Measurements from ENCODE around the gene EYA3.

Gene EYA3, protein sequence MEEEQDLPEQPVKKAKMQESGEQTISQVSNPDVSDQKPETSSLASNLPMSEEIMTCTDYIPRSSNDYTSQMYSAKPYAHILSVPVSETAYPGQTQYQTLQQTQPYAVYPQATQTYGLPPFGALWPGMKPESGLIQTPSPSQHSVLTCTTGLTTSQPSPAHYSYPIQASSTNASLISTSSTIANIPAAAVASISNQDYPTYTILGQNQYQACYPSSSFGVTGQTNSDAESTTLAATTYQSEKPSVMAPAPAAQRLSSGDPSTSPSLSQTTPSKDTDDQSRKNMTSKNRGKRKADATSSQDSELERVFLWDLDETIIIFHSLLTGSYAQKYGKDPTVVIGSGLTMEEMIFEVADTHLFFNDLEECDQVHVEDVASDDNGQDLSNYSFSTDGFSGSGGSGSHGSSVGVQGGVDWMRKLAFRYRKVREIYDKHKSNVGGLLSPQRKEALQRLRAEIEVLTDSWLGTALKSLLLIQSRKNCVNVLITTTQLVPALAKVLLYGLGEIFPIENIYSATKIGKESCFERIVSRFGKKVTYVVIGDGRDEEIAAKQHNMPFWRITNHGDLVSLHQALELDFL

DNA sequence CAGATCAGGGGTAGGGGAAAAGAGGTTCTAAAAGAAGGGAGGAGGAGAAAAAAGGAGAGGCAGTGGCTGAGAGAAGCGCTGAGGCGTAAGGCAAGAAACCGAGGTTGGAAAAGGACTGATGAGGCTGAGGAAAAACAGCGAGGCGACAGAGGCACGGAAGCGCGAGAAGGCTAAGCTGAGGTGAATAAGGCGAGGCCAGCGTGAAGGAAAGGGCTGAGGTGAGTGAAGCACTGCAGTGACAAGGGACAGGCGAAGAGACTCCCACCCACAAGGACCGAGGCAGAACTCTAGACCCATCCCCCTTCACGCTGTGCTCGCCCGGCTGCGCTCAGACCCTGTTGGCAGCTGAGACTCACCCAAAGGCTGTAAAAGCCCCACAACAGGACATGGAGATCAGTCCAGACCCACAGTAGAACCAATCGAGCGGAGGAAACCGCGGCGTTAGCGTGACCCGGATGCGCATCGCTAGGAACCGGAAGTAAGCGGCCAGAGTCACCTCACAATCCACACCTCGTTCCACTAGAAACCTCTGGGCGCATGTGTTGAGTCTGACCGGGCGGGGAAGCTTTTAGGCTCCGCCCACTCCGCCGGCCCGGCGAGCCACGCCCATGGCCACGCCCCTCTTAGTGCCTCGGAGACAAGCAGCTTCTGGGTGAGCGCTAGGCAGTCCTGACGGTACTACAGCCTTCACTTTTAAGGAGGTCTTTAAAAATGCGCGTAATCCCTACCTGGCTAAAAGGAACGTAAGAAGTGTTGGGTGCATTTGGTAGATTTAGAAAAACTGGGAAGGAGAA, at the start of gene EYA3:
Gene EYA3, minus strand, starts transcription at position 443 of the 794 bp plus-strand sequence. CDS start 30,584 bp downstream, outside the sequence.
- no peaks in the 10 kb centered on the region for H3K36me3 ChIP-seq (replicated peaks; ENCODE audit: insufficient read depth, low read length)
- H3F3A ChIP-seq (ENCODE audit: insufficient read depth, low read length), result peaks cover 19% of the 10 kb centered on the region
- peak within 1 kb of the TSS; percentile 54 for H2AFZ ChIP-seq (ENCODE audit: low read length)
- no peaks in the 10 kb centered on the region for H3K9me2 ChIP-seq (replicated peaks; ENCODE audit: insufficient read depth, low read length)
- peaks cover 20% of the 10 kb centered on the region for H3K4me1 ChIP-seq (ENCODE audit: low read length)
- no peaks in the 10 kb centered on the region for H3K27me3 ChIP-seq (replicated peaks; ENCODE audit: insufficient read depth, low read length)
- peaks cover 48% of the 10 kb centered on the region for H3K79me2 ChIP-seq (ENCODE audit: low read length)
- peak within 1 kb of the TSS; percentile 73 for H3K9ac ChIP-seq (ENCODE audit: low read length)
- H3K27ac ChIP-seq (ENCODE audit: low read length), result peak within 1 kb of the TSS; percentile 71
- H3K4me3 ChIP-seq (ENCODE audit: low read length), result peak within 1 kb of the TSS; percentile 83
- H3K4me2 ChIP-seq (ENCODE audit: low read depth, low read length), result peak within 1 kb of the TSS; percentile 82
- DNase-seq, result peak; percentile 98
- TF ChIP-seq EZH2phosphoT487 (IDR thresholded peaks at IDR 0.05; ENCODE audit: low read length) (no peak), EZH2 (optimal IDR thresholded peaks at IDR 0.05; ENCODE audit: low read depth, low read length) (no peak)
- TF ChIP-seq, protein P1, sequence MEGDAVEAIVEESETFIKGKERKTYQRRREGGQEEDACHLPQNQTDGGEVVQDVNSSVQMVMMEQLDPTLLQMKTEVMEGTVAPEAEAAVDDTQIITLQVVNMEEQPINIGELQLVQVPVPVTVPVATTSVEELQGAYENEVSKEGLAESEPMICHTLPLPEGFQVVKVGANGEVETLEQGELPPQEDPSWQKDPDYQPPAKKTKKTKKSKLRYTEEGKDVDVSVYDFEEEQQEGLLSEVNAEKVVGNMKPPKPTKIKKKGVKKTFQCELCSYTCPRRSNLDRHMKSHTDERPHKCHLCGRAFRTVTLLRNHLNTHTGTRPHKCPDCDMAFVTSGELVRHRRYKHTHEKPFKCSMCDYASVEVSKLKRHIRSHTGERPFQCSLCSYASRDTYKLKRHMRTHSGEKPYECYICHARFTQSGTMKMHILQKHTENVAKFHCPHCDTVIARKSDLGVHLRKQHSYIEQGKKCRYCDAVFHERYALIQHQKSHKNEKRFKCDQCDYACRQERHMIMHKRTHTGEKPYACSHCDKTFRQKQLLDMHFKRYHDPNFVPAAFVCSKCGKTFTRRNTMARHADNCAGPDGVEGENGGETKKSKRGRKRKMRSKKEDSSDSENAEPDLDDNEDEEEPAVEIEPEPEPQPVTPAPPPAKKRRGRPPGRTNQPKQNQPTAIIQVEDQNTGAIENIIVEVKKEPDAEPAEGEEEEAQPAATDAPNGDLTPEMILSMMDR (IDR thresholded peaks at IDR 0.05; ENCODE audit: low read length), result no peak
- peaks cover 8% of the 10 kb centered on the region; the same call in 1 of the 2 replicates for H4K20me1 ChIP-seq (ENCODE audit: insufficient read depth, low read length)
- no peaks in the 10 kb centered on the region for H3K9me3 ChIP-seq (replicated peaks; ENCODE audit: insufficient read depth, low read length)

DNA sequence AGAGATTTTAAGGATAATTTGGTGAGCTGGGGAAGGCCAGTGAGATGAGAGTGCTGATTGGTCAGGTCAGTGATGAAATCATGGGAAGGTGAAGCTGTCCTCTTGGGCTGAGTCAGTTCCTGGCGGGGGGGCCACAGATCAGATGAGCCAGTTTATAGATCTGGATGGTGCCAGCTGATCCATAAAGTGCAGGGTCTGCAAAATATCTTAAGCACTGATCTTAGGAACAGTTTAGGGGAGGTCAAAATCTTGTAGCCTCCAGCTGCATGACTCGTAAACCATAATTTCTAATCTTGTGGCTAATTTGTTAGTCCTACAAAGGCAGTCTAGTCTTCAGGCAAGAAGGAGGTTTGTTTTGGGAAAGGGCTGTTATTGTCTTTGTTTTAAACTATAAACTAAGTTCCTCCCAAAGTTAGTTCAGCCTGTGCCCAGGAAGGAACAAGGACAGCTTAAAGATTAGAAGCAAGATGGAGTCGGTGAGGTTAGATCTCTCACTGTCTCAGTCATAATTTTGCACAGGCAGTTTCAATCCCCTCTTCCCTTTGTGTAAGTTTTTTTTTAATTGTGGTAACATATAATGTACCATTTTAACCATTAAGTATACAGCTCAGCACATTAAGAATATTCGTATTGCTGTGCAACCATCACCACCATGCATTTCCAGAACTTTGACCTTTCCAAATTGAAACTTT, 48.7 kb upstream of the EYA3 start:
- TF ChIP-seq EZH2 (optimal IDR thresholded peaks at IDR 0.05; ENCODE audit: low read depth, low read length) (no peak), EZH2phosphoT487 (IDR thresholded peaks at IDR 0.05; ENCODE audit: low read length) (no peak)
- TF ChIP-seq, protein P1 (IDR thresholded peaks at IDR 0.05; ENCODE audit: low read length), result no peak
- Histone ChIP-seq H3K4me3 (ENCODE audit: low read length) (no peak overlapping the region), H3K4me2 (ENCODE audit: low read depth, low read length) (no peak overlapping the region), H3K4me1 (ENCODE audit: low read length) (peaks cover 8% of the 10 kb centered on the region), H3K27me3 (replicated peaks; ENCODE audit: insufficient read depth, low read length) (no peaks in the 10 kb centered on the region), H3K27ac (ENCODE audit: low read length) (no peak overlapping the region), H3K9me2 (replicated peaks; ENCODE audit: insufficient read depth, low read length) (no peaks in the 10 kb centered on the region), H3K79me2 (ENCODE audit: low read length) (no peaks in the 10 kb centered on the region), H4K20me1 (ENCODE audit: insufficient read depth, low read length) (no peaks in the 10 kb centered on the region), H3K9me3 (replicated peaks; ENCODE audit: insufficient read depth, low read length) (no peaks in the 10 kb centered on the region), H3K9ac (ENCODE audit: low read length) (no peak overlapping the region), H3F3A (ENCODE audit: insufficient read depth, low read length) (no peaks in the 10 kb centered on the region), H3K36me3 (replicated peaks; ENCODE audit: insufficient read depth, low read length) (no peaks in the 10 kb centered on the region), H2AFZ (ENCODE audit: low read length) (no peak overlapping the region)
- DNase-seq, result no peak

DNA sequence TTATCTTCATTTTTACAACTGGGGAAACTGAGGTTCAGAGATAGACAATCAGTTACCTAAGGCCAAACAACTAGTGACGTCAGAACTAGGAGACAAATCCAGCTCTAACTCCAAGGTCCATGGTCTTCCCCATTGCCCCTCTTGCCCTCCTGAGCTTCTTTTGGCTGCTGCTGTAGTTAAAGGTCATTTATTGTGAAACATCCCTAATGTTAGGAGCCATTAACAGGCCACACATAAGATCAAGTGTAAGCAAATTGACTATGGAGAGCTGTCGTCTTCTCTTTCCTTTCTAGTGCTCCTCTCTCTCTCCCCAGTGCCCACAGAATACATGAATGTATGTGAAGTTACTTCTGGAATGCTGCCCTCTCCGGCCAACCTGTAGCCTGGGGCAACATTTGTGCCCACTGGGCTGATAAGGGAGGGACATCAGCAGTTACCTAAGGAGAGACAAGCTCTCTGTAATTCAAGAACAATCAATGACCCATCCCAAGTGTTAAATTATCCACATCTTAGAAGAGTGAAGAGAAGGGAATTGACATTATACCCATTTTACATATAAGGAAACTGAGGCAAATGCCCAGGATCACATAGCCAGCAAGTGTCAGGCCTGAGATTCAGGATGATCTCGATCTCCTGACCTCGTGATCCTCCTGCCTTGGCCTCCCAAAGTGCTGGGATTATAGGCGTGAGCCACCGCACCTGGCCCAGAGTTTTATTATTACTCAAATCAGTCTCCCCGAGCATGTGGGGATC, 47.9 kb upstream of the EYA3 start:
- peaks cover 10% of the 10 kb centered on the region for H3K4me1 ChIP-seq (ENCODE audit: low read length)
- H3K9ac ChIP-seq (ENCODE audit: low read length), result no peak overlapping the region
- no peak overlapping the region for H3K4me2 ChIP-seq (ENCODE audit: low read depth, low read length)
- no peak overlapping the region for H2AFZ ChIP-seq (ENCODE audit: low read length)
- H3K27me3 ChIP-seq (replicated peaks; ENCODE audit: insufficient read depth, low read length), result no peaks in the 10 kb centered on the region
- no peaks in the 10 kb centered on the region for H3K36me3 ChIP-seq (replicated peaks; ENCODE audit: insufficient read depth, low read length)
- H3K79me2 ChIP-seq (ENCODE audit: low read length), result no peaks in the 10 kb centered on the region
- no peaks in the 10 kb centered on the region for H3K9me2 ChIP-seq (replicated peaks; ENCODE audit: insufficient read depth, low read length)
- no peak for TF ChIP-seq EZH2 (optimal IDR thresholded peaks at IDR 0.05; ENCODE audit: low read depth, low read length)
- TF ChIP-seq EZH2phosphoT487 (IDR thresholded peaks at IDR 0.05; ENCODE audit: low read length), result no peak
- TF ChIP-seq, protein P1 (IDR thresholded peaks at IDR 0.05; ENCODE audit: low read length), result no peak
- H3F3A ChIP-seq (ENCODE audit: insufficient read depth, low read length), result no peaks in the 10 kb centered on the region
- DNase-seq, result no peak
- H3K27ac ChIP-seq (ENCODE audit: low read length), result no peak overlapping the region
- no peak overlapping the region for H3K4me3 ChIP-seq (ENCODE audit: low read length)
- H3K9me3 ChIP-seq (replicated peaks; ENCODE audit: insufficient read depth, low read length), result no peaks in the 10 kb centered on the region
- H4K20me1 ChIP-seq (ENCODE audit: insufficient read depth, low read length), result no peaks in the 10 kb centered on the region

Data from MM.1S (cell line).